B cell (primary cell): ENCODE results near the gene CACNA1G.

Source experiments
- EZH2 ChIP-seq: IDR thresholded peaks from 2 replicates; pipeline ENCODE4 v1.6.1; 2012; ENCODE audit warnings: borderline replicate concordance, low read depth, mild to moderate bottlenecking, moderate library complexity, low read length; ENCODE audit not compliant: insufficient read depth, poor library complexity, severe bottlenecking
- TF ChIP-seq, protein P1 (sequence below): fragments of 200-600 bp; IDR thresholded peaks from one replicate; pipeline ENCODE4 v1.8.0; 2022; ENCODE audit warnings: antibody characterized with exemption, mild to moderate bottlenecking

DNA sequence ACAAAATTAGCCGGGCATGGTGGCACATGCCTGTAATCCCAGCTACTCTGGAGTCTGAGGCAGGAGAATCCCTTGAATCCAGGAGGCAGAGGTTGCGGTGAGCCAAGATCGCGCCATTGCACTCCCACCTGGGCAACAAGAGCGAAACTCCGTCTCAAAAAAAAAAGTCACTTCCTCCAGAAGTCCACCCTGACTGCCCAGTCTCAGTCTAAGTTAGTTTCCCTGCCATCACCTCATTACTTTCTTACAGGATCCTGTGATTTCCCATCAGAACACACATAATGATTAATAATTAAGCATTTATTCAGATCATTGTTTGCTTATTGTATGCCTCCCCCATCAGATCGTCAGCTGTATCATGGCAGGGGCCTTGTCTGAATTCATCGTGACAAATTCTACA lies 105.8 kb downstream of the CACNA1G start:
- TF ChIP-seq, protein P1, sequence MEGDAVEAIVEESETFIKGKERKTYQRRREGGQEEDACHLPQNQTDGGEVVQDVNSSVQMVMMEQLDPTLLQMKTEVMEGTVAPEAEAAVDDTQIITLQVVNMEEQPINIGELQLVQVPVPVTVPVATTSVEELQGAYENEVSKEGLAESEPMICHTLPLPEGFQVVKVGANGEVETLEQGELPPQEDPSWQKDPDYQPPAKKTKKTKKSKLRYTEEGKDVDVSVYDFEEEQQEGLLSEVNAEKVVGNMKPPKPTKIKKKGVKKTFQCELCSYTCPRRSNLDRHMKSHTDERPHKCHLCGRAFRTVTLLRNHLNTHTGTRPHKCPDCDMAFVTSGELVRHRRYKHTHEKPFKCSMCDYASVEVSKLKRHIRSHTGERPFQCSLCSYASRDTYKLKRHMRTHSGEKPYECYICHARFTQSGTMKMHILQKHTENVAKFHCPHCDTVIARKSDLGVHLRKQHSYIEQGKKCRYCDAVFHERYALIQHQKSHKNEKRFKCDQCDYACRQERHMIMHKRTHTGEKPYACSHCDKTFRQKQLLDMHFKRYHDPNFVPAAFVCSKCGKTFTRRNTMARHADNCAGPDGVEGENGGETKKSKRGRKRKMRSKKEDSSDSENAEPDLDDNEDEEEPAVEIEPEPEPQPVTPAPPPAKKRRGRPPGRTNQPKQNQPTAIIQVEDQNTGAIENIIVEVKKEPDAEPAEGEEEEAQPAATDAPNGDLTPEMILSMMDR = no peak
- TF ChIP-seq EZH2 = no peak
